PC-3 (cell line): ENCODE data around the gene NRDC. TPM values are rescaled to one million over a fixed set of nuclear protein-coding genes. Genes with fewer than 3 reads are reported as not detected.

Experiments used
- ATAC-seq: fragments of 200-7000 bp; cut with Tn5 transposase; 2 replicates; pipeline ENCODE4 v1.9.1; 2020; ENCODE audit warnings: mild to moderate bottlenecking, moderate library complexity
- BruUV-seq: library from RNA; stranded (reverse); fragments of 400-500 nt; replicated peaks from 2 replicates; lab custom pipeline; 2021; lab: Mats Ljungman, UMichigan
- CTCF ChIA-PET: fragments of 300-600 bp; sonication (Branson Sonifier 250); formaldehyde crosslinking; loops from one replicate; lab custom pipeline; 2022; ENCODE audit warnings: antibody characterized with exemption; lab: Charles Lee
- POLR2A ChIA-PET: fragments of 300-600 bp; sonication (Branson Sonifier 250); formaldehyde crosslinking; loops from one replicate; lab custom pipeline; 2022; ENCODE audit warnings: antibody characterized with exemption; ENCODE audit not compliant: unreplicated experiment; lab: Charles Lee
- DNase-seq: peaks from one replicate; pipeline ENCODE4 v3.0.0-alpha.2; 2015
- H2AFZ ChIP-seq: fragments of 300-600 bp; sonication (generic); 2 replicates; pipeline ENCODE4 v1.6.0; 2016; ENCODE audit warnings: antibody characterized with exemption, low read length
- H3F3A ChIP-seq: fragments of 300-600 bp; sonication (generic); one replicate; pipeline ENCODE4 v1.6.0; 2017; ENCODE audit warnings: antibody characterized with exemption, low read length, control low read depth, mild to moderate bottlenecking; ENCODE audit not compliant: unreplicated experiment
- H3K27ac ChIP-seq: fragments of 300-600 bp; sonication (generic); 2 replicates; pipeline ENCODE4 v1.5.1; 2016; ENCODE audit warnings: mild to moderate bottlenecking, low read length
- H3K27me3 ChIP-seq: fragments of 300-600 bp; sonication (generic); 2 replicates; pipeline ENCODE4 v1.6.1; 2016; ENCODE audit warnings: low read length, mixed read lengths
- H3K36me3 ChIP-seq: fragments of 300-600 bp; sonication (generic); 2 replicates; pipeline ENCODE4 v1.6.1; 2016; ENCODE audit warnings: low read depth, mixed run types, low read length, mixed read lengths
- H3K4me1 ChIP-seq: fragments of 300-600 bp; sonication (generic); 2 replicates; pipeline ENCODE4 v1.5.1; 2016; ENCODE audit warnings: low read length; ENCODE audit not compliant: insufficient read depth
- H3K4me2 ChIP-seq: fragments of 300-600 bp; sonication (generic); 2 replicates; pipeline ENCODE4 v1.6.0; 2016; ENCODE audit warnings: low read length
- H3K4me3 ChIP-seq: fragments of 300-600 bp; sonication (generic); 2 replicates; pipeline ENCODE4 v1.5.1; 2016; ENCODE audit warnings: mild to moderate bottlenecking, low read length, mixed read lengths
- H3K79me2 ChIP-seq: fragments of 300-600 bp; sonication (generic); 2 replicates; pipeline ENCODE4 v1.6.1; 2017; ENCODE audit warnings: low read length, mixed read lengths
- H3K9ac ChIP-seq: fragments of 300-600 bp; sonication (generic); 2 replicates; pipeline ENCODE4 v1.6.0; 2016; ENCODE audit warnings: mild to moderate bottlenecking, low read length
- H3K9me2 ChIP-seq: fragments of 300-600 bp; sonication (generic); replicated peaks from 2 replicates; pipeline ENCODE4 v1.6.1; 2016; ENCODE audit warnings: mixed run types, low read length, mixed read lengths
- H3K9me3 ChIP-seq: fragments of 300-600 bp; sonication (generic); 2 replicates; pipeline ENCODE4 v1.6.1; 2016; ENCODE audit warnings: low read length, mixed read lengths
- H4K20me1 ChIP-seq: fragments of 300-600 bp; sonication (generic); 2 replicates; pipeline ENCODE4 v1.6.1; 2016; ENCODE audit warnings: low read length, mixed read lengths
- CTCF ChIP-seq: fragments of 300-600 bp; sonication (generic); conservative IDR thresholded peaks from 2 replicates; pipeline ENCODE4 v1.5.1; 2017; ENCODE audit warnings: antibody characterized with exemption, low read depth, mild to moderate bottlenecking, low read length
- EZH2 ChIP-seq: fragments of 300-600 bp; sonication (generic); IDR thresholded peaks from one replicate; pipeline ENCODE4 v1.6.1; 2017; ENCODE audit warnings: antibody characterized with exemption, mild to moderate bottlenecking, low read length; ENCODE audit not compliant: unreplicated experiment
- EZH2phosphoT487 ChIP-seq: fragments of 300-600 bp; sonication (generic); IDR thresholded peaks from 2 replicates; pipeline ENCODE4 v1.6.1; 2018; ENCODE audit warnings: mild to moderate bottlenecking, antibody characterized with exemption, low read length, borderline replicate concordance
- intact Hi-C: fragments of 100-400 bp; cut with micrococcal nuclease; formaldehyde crosslinking; loops from 2 replicates; pipeline ENCODE4 v1.9.0; 2023
- total RNA-seq: library from RNA; depleted of rRNA; stranded (reverse); fragments of >200 nt; gene quantifications from 2 replicates; pipeline ENCODE4 v1.2.3, GENCODE V29; 2014

Gene NRDC
- total RNA-seq, 1 experiment from 2014 or later, result 96.8 TPM

- DNase-seq (no peak), ATAC-seq (no peak)
- no peak overlapping the region for H3K4me2 ChIP-seq
- no peak overlapping the region for H3K9ac ChIP-seq
- peaks cover 12% of the 10 kb centered on the region; the same call in 1 of the 2 replicates for H3K36me3 ChIP-seq
- no peaks in the 10 kb centered on the region for H3K27me3 ChIP-seq
- no peaks in the 10 kb centered on the region for H3K9me2 ChIP-seq
- no TSS peak for BruUV-seq
- H3F3A ChIP-seq, result no peaks in the 10 kb centered on the region
- H3K4me1 ChIP-seq, result 0 out of 2 replicates have a peak, but pooled peaks cover 3% of the 10 kb centered on the region
- H4K20me1 ChIP-seq, result 0 out of 2 replicates have a peak, but pooled peaks cover 3% of the 10 kb centered on the region
- ChIA-PET CTCF (no interaction called here), POLR2A (no interaction called here)
- H3K27ac ChIP-seq, result no peak overlapping the region
- TF ChIP-seq EZH2 (no peak), EZH2phosphoT487 (no peak), CTCF (no peak)
- peaks cover 64% of the 10 kb centered on the region for H3K79me2 ChIP-seq
- H3K9me3 ChIP-seq, result no peaks in the 10 kb centered on the region
- intact Hi-C loops, result no loop called here
- no peak overlapping the region for H2AFZ ChIP-seq
- no peak overlapping the region for H3K4me3 ChIP-seq
Measured at GRCh38 chr1:51856745-51857144, 21.8 kb downstream of the NRDC start.

GRCh38 chr1:51855624-51856023 is 22.9 kb downstream of the NRDC start:
- ATAC-seq, result no peak
- Histone ChIP-seq H3K9ac (no peak overlapping the region), H4K20me1 (no peaks in the 10 kb centered on the region), H3K9me2 (no peaks in the 10 kb centered on the region), H3K79me2 (peaks cover 63% of the 10 kb centered on the region), H3K36me3 (peaks cover 10% of the 10 kb centered on the region; the same call in 1 of the 2 replicates), H2AFZ (no peak overlapping the region), H3K27ac (no peak overlapping the region), H3K4me2 (no peak overlapping the region), H3K4me1 (no peaks in the 10 kb centered on the region), H3F3A (no peaks in the 10 kb centered on the region), H3K9me3 (no peaks in the 10 kb centered on the region), H3K4me3 (no peak overlapping the region), H3K27me3 (no peaks in the 10 kb centered on the region)
- intact Hi-C loops, result no loop called here
- no TSS peak for BruUV-seq
- TF ChIP-seq EZH2 (no peak), EZH2phosphoT487 (no peak), CTCF (no peak)
- no peak for DNase-seq
- ChIA-PET POLR2A (interaction anchor here (0.6 kb wide), 1 partner anchor 15 kb away, joined by 3 read pairs; no protein-coding TSS in a partner anchor), CTCF (no interaction called here)

- TF ChIP-seq EZH2phosphoT487 (no peak), EZH2 (no peak), CTCF (no peak)
- no peaks in the 10 kb centered on the region for H3K27me3 ChIP-seq
- no peaks in the 10 kb centered on the region for H4K20me1 ChIP-seq
- no peak for DNase-seq
- ChIA-PET CTCF (no interaction called here), POLR2A (no interaction called here)
- H3K36me3 ChIP-seq, result peaks cover 10% of the 10 kb centered on the region; the same call in 1 of the 2 replicates
- no peaks in the 10 kb centered on the region for H3F3A ChIP-seq
- no peak for ATAC-seq
- H3K27ac ChIP-seq, result no peak overlapping the region
- no peaks in the 10 kb centered on the region for H3K9me2 ChIP-seq
- H3K4me1 ChIP-seq, result no peaks in the 10 kb centered on the region
- intact Hi-C loops, result no loop called here
- peaks cover 44% of the 10 kb centered on the region for H3K79me2 ChIP-seq
- H3K4me3 ChIP-seq, result no peak overlapping the region
- H3K9me3 ChIP-seq, result no peaks in the 10 kb centered on the region
- BruUV-seq, result no TSS peak
- no peak overlapping the region for H2AFZ ChIP-seq
- no peak overlapping the region for H3K4me2 ChIP-seq
- no peak overlapping the region for H3K9ac ChIP-seq
Measured at GRCh38 chr1:51853360-51853759, 25.2 kb downstream of the NRDC start.
